LHCN-M2 (cell line): ENCODE measurements around the gene OR1I1. TPM values are rescaled to one million over a fixed set of nuclear protein-coding genes. Genes with fewer than 3 reads are reported as not detected.

Experiments
- DNase-seq: peaks from one replicate; pipeline ENCODE4 v3.0.0-alpha.2; 2012; ENCODE audit warnings: low read depth
- total RNA-seq: library from RNA; depleted of rRNA; stranded (reverse); fragments of >200 nt; gene quantifications from 2 replicates; pipeline ENCODE4 v1.2.3, GENCODE V29; 2014

OR1I1 gene
- total RNA-seq, 1 experiment from 2014 or later, result not detected

GRCh38 chr19:15116856-15117255, 34.8 kb downstream of the OR1I1 start:
- DNase-seq, result no peak

DNA sequence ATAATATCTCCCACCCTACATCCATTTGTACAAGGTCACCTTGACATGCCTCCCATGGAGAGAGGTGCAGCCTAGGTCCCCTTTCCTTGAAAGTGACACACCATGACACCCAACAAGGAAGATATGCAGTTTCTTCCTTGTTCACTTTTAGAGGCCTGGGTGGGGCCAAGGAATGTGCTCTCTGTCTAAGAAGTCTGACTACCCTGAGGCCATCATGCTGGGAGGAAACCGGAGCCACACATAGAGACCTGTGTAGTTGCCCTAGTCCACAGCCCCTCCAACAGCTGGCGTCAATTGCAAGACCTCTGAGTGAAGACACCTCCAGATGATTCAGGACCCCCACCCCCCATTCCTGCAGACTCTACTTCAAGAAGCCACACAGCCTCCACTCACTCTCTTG, 36.2 kb downstream of the OR1I1 start:
- DNase-seq, result no peak

DNA sequence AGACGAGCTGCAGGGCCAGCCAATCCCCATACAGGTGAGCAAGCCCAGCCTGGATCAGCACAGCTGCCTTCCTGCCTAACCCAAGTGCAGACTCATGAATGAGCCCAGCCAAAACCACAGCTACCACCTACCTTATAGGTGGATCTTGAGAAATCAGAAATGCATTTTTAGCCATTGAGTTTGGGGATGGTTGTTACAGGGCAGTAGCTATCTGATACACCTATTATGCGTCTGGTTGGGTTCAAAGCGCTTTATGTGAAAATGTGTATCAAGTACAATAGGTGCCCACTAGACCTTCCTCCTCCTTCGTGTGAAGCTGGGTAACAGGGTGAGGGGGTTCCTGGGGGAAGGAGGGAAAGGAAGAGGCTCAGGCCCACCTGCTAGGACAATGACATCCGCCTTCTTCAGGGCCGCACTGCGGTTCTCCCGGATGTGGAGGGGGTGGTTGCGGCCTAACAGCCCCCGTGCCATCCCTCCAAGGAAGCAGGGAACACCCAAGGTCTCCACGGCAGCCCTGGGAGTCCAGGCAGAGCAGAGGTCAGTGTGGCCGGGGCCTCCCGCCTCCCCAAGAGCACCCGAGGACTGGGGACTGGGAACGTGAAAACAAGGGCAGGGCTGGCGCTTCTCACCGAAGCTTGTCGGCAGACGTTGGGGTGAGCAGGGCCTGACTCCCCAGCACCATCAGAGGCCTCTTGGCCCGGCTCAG, 36.9 kb downstream of the OR1I1 start:
- DNase-seq, result no peak

DNA sequence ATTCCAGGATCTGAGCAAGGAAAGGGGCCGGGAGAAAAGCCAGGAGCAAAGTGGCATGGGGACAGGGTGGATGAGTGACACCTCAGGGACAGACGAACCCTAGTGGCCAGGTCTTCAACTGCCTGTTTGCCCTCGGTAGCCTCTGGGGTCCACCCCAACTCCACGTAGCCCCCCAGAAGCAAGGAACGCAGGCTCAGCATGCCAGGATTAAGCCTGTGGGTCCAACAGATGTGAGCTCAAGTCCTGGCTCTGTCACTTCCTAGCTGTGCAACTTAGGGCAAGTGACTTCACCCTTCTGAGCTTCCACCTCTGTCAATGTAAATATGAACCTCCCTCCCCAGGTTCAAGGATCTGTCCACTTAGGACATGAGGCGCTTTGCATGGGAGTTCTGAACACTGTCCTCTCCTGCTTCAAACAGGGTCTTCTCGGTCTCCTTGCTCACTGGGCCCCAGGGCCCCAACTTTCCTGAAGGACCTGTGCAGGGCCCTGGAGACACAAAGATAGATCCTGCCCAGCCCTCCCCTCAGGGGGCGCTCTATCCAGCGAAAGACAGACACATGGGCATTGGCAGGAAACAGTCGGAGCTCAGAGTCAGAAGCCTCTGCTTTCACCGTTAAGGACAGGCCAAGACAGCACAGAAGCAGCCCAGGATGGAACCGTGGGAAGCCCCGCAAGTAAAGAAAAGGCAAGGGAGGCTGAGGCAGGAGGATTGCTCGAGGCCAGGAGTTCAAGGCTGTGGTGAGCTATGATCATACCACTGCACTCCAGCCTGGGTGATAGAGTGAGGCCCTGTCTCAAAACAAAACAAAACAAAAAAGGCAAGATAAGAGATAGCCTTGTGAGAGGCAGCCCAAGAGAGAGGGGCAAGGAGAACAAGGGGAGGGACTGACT, 38.4 kb downstream of the OR1I1 start:
- no peak for DNase-seq

GRCh38 chr19:15122331-15123030, 40.5 kb downstream of the OR1I1 start:
- no peak for DNase-seq

- DNase-seq, result no peak
Observed at GRCh38 chr19:15123031-15123890, 41.2 kb downstream of the OR1I1 start.

- DNase-seq, result peak; percentile 70
Observed at GRCh38 chr19:15123900-15124299, 41.9 kb downstream of the OR1I1 start.

DNA sequence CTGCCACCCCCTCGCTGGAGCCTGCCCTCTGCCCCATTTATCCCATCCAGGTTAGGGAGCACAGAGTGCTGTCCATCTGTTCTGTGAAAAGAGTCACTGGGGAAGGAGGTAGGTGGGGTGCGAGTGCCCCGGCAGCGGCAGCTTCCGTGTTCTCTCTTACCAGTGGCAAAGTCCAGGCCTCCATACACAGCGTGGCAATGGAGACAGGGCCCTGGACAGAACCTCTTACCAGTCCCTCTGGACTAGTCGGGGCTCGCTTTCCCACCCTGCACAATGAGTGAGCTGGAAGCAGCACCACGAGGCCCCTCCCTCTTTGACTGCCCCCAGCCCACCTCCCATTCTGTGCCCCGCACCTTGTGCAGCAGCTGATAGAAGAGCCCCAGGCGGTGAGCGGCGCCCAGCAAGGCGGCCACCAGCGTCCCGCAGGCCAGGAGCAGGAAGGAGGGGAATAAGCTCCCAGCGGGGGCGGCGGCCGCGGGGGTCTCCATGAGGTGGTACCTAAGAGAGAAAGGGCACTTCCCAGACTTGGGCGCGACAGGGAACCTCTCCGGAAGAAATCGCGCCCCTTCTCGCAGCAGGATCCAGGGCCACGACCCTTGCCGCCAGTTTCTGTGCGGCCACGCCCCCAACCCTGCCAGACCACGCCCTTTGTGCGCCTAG, 42.7 kb downstream of the OR1I1 start:
- no peak for DNase-seq

GRCh38 chr19:15125232-15126067, 43.4 kb downstream of the OR1I1 start:
- peak; percentile 97 for DNase-seq

DNA sequence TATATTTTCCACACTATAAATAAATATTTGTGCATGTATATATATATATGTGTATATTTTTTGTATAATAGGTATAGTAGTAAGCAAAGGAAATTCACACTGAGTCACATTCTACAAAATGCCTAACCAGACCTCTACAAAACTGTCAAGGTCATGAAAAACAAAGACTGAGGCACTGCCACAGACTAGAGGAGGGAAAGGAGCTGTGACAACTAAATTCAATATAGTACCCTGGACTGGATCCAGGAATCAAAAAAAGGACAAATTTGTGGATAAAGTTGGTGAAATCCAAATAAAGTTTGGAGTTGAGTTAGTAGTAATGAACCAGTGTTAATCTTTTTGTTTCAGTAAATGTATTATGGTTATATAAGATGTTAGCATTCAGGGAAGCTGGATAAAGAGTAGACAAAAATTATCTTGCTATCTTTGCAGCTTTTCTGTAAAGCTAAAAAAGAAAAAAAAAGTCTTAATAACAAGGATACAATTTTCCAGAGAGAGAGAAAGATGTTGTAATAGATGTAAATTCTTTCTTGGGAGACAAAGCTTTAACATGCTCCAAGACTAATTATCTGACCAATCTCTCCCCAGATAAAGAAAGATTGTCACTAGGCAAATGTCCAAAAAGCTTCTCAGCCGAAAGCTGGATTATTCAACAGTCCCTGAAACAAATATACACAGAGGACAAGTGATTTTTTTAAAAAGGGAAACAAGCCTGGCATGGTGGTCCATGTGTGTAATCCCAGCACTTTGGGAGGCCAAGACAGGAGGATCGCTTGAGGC, 44.3 kb downstream of the OR1I1 start:
- no peak for DNase-seq

- no peak for DNase-seq
Observed at GRCh38 chr19:15128162-15128770, 46.3 kb downstream of the OR1I1 start.

GRCh38 chr19:15129856-15130585, 48.0 kb downstream of the OR1I1 start:
- no peak for DNase-seq

- no peak for DNase-seq
Observed at GRCh38 chr19:15136234-15136954, 54.4 kb downstream of the OR1I1 start.

DNA sequence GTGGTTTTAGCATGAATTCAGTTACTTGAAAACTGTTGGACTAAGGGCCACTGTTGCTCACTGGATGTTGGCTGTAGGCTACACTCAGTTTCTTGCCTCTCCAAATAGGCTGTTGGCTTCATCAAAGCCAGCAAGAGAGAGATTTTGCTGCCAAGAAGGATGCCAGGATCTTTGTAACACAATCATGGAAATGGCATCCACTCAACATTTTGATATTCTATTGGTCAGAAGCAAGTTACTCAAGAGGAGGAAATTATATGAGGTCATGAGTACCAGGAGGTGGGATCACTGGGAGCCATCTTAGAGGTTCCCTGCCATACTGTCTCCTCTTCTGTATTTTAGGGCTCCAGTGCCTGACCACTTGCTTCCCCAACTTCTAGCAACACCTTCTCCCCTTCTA, 55.8 kb downstream of the OR1I1 start:
- no peak for DNase-seq

DNA sequence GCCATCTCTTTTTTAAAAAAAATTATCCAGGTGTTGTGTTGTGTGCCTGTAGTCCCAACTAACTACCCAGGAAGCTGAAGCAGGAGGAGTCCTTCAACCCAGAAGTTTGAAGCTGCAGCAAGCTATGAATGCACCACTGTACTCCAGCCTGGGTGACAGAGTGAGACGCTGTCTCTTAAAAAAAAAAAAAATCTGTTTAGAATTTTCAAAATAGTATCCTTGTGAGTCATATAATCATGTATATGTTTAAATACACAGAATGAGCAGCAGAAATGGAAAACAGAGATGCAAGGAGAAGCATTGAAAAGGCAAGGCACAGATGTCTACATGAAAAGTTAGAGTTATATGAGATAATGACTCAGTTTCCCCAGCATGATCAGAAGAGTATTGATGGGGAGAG, 56.4 kb downstream of the OR1I1 start:
- no peak for DNase-seq

- no peak for DNase-seq
Observed at GRCh38 chr19:15141143-15141542, 59.1 kb downstream of the OR1I1 start.

GRCh38 chr19:15142313-15142712, 60.3 kb downstream of the OR1I1 start:
- DNase-seq, result no peak
